ENCODE data around the gene MKNK1. TPM values are rescaled to one million over a fixed set of nuclear protein-coding genes. Genes with fewer than 3 reads are reported as not detected.

Gene MKNK1
- total RNA-seq, 1 donor: 25.4 TPM

DNA sequence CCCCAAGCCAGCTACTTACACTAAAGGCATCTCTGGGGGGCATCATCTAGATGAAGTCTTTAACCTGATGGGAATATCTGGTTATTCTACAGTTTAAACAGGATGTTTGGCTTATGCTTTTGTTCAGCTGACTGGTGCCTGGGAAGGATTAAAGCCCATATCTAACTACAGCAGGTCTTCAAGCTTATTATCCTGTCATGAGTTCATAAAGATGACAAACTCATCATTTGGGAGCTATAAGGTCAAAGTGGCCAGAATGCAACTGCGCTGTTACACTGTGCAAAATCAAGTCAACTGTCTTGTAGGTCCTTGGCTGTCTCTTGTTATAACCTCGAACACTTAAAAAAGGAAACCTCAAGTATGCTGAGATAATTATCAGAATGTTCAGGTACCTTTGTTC, 31.1 kb upstream of the MKNK1 start:
- no peaks in the 10 kb centered on the region for H3K27me3 ChIP-seq (ENCODE audit: insufficient read depth, low read length)
- H3K4me3 ChIP-seq (ENCODE audit: low read length): no peak overlapping the region
- no peaks in the 10 kb centered on the region for H3K4me1 ChIP-seq (ENCODE audit: insufficient read depth, low read length)
- H3K9me3 ChIP-seq (ENCODE audit: low read depth, low read length): no peaks in the 10 kb centered on the region

DNA sequence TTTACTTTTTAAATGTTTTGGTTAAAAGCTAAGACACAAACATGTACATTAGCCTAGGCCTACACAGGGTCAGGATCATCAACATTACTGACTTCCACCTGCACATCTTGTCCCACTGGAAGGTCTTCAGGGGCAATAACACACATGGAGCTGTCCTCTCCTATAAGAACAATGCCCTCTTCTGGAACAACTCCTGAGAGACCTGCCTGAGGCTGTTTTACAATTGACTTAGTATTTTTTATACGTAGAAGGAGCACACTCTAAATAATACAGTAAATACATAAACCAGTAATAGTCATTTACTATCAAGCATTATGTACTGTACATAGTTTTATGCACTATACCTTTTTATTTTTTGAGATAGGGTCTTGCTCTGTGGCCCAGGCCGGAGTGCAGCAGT, 26.7 kb upstream of the MKNK1 start:
- no peak overlapping the region for H3K4me3 ChIP-seq (ENCODE audit: low read length)
- H3K9me3 ChIP-seq (ENCODE audit: low read depth, low read length): no peaks in the 10 kb centered on the region
- no peaks in the 10 kb centered on the region for H3K4me1 ChIP-seq (ENCODE audit: insufficient read depth, low read length)
- no peaks in the 10 kb centered on the region for H3K27me3 ChIP-seq (ENCODE audit: insufficient read depth, low read length)

DNA sequence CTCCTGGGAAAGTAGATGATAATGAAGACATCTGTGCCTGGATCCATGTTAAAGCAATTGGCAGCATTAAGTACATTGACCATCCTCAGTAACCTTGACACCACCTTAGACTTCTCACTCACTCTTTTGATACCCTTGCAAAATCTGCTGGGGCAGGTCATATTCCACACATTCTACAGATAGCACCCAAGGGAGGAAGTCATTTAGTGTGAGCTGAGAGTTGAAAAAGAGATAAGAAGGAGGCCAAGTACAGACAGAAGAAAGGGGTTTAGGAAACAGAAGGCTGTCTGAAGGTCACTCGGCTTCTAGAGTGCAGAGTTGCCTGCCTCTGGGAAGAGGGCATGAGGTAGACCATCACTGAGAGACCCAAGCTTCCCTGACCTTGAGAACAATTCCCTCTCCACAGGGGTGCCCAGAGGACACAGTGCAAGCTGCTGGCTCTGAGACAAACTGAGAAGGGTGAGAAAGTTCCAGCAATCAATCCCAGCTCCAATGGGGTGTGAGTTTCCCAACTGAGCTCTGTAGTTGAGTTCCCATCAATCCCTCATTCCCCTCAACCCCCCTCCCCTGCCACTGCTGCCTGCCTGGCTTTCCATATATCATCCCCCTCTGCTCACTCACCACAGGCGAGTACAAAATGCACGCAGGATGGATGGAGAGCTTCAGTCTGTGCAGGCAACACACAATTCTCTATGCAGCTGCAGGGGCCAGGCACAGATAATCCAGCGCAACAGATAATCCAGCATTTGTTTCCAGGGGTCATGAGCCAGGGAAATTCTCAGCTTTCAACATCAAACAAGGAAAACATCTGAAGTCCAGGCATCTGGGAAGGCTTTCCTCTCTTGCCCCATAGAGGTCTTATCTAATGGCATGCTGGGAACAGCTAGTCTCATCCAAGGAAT, 19.9 kb upstream of the MKNK1 start:
- H3K4me1 ChIP-seq (ENCODE audit: insufficient read depth, low read length): peaks cover 6% of the 10 kb centered on the region
- no peaks in the 10 kb centered on the region for H3K27me3 ChIP-seq (ENCODE audit: insufficient read depth, low read length)
- H3K4me3 ChIP-seq (ENCODE audit: low read length): no peak overlapping the region
- H3K9me3 ChIP-seq (ENCODE audit: low read depth, low read length): no peaks in the 10 kb centered on the region

DNA sequence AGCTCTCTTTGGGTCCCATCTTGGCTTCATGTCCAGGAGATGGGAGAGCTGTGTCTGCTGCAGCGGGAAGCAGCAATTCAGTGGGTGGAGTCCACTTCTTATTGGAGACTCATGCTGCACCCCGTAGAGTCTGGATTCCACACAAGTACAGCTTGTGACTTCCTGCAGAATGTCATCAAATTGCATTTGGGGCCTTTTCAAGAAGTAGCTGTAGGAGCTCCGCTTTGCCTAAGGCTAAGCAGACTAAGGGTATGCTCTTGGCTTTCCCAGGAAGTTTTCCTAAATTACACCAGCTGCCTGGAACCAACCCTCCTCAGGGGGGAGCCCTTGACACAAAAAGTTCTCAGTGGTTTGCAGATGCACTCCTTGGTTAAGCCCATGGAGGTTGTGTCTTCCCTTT, 18.3 kb upstream of the MKNK1 start:
- H3K4me3 ChIP-seq (ENCODE audit: low read length): no peak overlapping the region
- no peaks in the 10 kb centered on the region for H3K9me3 ChIP-seq (ENCODE audit: low read depth, low read length)

DNA sequence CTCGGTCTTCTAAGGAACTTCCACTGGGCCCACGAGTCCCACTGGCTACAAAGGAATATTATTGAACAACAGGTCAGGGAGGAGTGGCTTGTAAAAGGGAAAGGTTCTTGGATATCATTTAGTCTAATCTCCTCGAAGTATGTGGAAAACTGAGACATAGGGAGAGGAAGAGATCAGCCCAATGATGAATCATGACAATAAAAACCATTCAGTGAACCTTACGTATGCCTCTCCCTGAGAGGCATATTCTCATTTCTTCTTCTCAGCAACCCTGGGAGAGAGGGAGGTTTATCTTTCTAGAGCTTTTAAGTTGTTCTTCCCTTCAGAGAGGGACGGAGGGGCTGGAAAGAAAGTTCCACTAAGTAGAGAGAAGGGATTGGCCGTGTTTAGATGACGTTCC, 17.9 kb upstream of the MKNK1 start:
- Histone ChIP-seq H3K4me3 (ENCODE audit: low read length) (no peak overlapping the region), H3K27me3 (ENCODE audit: insufficient read depth, low read length) (no peaks in the 10 kb centered on the region), H3K4me1 (ENCODE audit: insufficient read depth, low read length) (peaks cover 20% of the 10 kb centered on the region), H3K9me3 (ENCODE audit: low read depth, low read length) (no peaks in the 10 kb centered on the region)

More for the DNA sequence above, 18.3 kb upstream of the MKNK1 start:
- Histone ChIP-seq H3K27me3 (ENCODE audit: insufficient read depth, low read length) (no peaks in the 10 kb centered on the region), H3K4me1 (ENCODE audit: insufficient read depth, low read length) (peaks cover 16% of the 10 kb centered on the region)

DNA sequence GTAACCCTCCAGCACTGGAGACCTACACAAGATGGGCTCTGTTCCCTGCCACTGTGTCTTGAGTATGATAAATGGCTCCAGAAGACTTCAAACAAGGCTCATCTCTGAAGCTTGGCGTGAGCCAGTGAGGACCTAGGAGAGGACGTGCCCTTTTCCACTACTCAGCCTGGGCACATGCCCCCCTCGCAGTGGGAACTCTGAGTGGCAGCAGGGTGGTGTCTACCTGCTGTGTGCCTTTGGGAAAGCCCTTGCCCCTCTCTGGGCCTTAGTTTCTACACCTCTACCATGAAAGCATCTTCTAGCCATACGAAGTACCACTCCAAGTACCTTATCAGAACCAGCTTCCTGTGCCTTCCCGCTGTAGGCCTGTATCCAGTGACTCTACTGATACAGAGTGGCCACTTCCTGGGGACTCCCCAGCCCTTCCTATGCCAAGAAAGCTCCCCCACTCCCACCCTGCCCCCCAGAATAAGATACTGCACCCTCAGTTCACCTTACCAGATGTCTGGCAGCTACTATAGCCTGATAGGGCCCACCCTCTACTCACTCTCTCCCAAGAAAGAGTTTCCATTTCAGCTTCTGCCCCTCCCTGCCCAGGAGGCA, 15.7 kb upstream of the MKNK1 start:
- no peak overlapping the region for H3K4me3 ChIP-seq (ENCODE audit: low read length)
- H3K27me3 ChIP-seq (ENCODE audit: insufficient read depth, low read length): no peaks in the 10 kb centered on the region
- peaks cover 36% of the 10 kb centered on the region for H3K4me1 ChIP-seq (ENCODE audit: insufficient read depth, low read length)
- H3K9me3 ChIP-seq (ENCODE audit: low read depth, low read length): no peaks in the 10 kb centered on the region

DNA sequence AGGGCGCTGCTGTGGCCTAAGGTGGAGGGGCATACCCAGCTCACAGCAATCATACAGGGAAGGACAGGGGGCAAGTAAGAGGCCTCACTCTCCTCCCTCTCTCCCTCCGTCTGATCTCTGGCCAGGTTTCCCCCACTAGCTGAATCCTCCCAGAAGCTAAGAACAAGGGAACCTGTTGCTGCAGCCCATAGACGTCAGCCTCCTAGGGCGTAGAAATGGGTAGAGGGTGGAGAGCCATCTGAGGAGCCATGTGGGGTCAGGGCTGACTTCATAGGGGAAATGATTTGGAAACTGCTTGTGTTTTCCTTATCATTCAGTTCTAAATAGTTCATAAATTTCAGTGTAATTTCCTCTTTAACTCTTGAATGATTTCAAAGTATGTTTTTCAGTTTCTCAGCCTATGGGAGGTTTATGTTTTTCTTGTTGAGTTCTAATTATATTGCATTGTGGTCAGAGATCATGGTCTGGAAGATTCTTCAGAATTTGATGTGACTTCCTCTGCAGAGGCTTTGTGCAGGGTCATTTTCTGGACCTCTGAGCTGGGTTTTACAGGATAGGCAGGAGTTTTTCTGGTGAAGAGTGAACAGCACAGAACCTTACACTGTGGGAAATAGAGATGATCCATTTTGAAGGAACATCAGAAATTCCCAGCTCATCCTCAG, 14.8 kb upstream of the MKNK1 start:
- Histone ChIP-seq H3K27me3 (ENCODE audit: insufficient read depth, low read length) (no peaks in the 10 kb centered on the region), H3K9me3 (ENCODE audit: low read depth, low read length) (no peaks in the 10 kb centered on the region), H3K4me3 (ENCODE audit: low read length) (no peak overlapping the region), H3K4me1 (ENCODE audit: insufficient read depth, low read length) (peaks cover 45% of the 10 kb centered on the region)

DNA sequence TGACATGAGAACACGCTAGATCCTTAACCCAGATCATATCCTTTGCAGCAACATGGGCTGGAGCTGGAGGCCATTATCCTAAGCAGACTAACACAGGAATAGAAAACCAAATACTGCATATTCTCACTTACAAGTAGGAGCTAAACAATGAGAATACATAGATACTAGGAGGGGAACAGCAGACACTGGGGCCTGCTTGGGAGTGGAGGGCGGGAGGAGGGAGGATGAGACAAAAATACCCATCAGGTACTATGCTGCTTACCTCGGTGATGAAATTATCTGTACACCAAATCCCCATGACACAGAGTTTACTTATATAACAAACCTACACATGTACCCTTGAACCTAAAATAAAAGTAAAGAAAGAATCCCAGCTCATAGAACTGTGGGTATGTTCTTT, 13.8 kb upstream of the MKNK1 start:
- H3K4me1 ChIP-seq (ENCODE audit: insufficient read depth, low read length): peaks cover 55% of the 10 kb centered on the region
- H3K4me3 ChIP-seq (ENCODE audit: low read length): no peak overlapping the region
- no peaks in the 10 kb centered on the region for H3K9me3 ChIP-seq (ENCODE audit: low read depth, low read length)
- no peaks in the 10 kb centered on the region for H3K27me3 ChIP-seq (ENCODE audit: insufficient read depth, low read length)

DNA sequence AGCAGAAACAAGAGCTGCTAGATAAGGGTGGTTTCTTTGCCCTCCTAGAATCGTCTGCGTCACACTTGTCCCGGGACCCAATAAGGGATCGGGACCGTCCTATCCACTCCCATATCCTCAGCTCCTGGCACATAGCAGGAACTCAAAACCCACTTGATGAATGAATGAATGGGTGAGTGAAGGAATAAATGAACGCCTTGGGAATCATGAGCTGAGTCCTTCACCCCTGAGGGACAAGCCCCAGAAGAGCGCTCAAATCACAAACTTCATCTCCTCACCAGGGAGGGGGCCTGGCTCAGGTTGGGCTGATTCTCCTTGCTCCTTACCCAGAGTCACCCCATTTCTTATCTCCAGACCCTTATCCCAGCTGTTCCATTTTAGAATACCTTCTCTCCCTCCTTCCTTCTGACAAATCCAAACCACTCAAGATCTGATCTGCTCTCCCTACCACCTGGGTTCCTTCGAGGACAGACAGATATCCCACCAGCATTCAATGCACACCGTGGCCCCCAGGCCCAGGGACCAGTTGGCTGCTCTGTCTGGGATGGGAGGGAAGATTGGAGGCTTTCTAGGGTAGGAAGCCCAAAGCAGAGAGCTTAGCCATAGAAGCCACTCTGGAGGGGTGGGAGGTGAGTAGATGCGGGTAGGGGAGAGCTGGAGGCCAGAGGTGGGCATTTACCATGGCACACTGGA, 13.2 kb upstream of the MKNK1 start:
- Histone ChIP-seq H3K9me3 (ENCODE audit: low read depth, low read length) (no peaks in the 10 kb centered on the region), H3K4me3 (ENCODE audit: low read length) (peak overlapping the region; percentile 68), H3K4me1 (ENCODE audit: insufficient read depth, low read length) (peaks cover 59% of the 10 kb centered on the region), H3K27me3 (ENCODE audit: insufficient read depth, low read length) (no peaks in the 10 kb centered on the region)

DNA sequence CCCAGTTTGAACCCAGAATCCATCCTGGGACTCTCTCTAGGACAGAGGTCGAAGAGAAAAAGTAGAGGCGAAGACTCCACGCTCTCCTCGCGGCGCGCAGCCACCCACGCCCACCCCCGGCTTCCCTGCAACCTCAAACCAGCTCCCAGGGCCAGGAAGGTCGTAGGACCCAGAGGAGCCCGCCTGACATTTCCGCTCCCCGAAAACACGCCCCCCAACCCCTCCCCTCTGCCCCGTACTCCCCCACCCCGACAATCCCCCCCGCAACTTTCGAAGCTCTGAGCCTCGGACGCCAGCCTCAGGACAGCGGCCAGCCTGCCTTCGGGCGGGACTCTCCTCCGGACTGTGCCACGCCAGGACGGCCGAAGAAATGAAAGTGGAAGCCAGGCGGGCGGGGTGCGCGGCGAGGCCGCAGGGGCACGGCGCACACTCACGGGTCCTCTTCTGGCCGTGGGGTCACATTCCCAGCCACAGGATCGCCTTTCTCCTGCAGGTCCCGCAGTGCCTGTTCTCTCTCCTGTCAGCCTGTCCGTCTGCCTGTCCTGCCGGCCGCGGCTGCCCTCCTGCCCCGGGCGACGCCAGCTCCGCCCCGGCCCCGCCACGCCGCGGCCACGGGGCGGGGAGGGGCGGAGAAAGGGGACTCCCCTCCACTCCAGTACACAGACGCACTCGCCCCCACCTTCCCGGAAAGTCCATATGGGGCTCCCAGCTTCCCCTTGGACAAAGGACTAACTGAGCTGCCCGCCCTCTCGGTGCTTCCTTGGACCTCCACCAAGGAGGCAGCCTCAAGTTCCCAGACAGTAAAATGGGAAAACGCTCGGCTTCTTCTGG, 12.4 kb upstream of the MKNK1 start, which contains the start of gene MOB3C:
Gene MOB3C, minus strand, starts transcription at position 535 of the 831 bp plus-strand sequence. CDS start 3,490 bp downstream, outside the sequence.
- H3K4me1 ChIP-seq (ENCODE audit: insufficient read depth, low read length): peaks cover 67% of the 10 kb centered on the region
- peak within 1 kb of the TSS; percentile 68 for H3K4me3 ChIP-seq (ENCODE audit: low read length)
- H3K9me3 ChIP-seq (ENCODE audit: low read depth, low read length): no peaks in the 10 kb centered on the region
- no peaks in the 10 kb centered on the region for H3K27me3 ChIP-seq (ENCODE audit: insufficient read depth, low read length)

DNA sequence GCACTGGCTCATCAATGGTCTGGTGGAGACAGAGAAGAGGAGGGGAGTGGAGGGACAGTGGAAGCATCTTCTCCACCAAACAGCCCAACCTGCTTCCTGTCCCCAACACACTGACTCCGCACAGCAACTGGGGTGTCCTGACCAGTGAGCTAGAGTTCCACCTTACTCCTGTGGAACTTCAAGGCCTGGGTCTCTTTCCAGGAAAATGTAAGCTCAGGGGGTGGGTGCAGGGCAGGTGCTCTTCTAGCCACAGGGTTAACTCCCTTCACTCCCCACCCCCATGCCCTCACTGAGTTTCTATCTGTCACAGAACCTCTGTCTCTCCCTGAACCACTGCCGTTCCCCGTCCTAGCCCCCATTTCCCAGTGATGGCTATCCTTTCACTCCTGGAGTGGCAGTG, 11.7 kb upstream of the MKNK1 start:
- Histone ChIP-seq H3K9me3 (ENCODE audit: low read depth, low read length) (no peaks in the 10 kb centered on the region), H3K4me1 (ENCODE audit: insufficient read depth, low read length) (peaks cover 74% of the 10 kb centered on the region), H3K4me3 (ENCODE audit: low read length) (peak overlapping the region; percentile 68), H3K27me3 (ENCODE audit: insufficient read depth, low read length) (no peaks in the 10 kb centered on the region)

DNA sequence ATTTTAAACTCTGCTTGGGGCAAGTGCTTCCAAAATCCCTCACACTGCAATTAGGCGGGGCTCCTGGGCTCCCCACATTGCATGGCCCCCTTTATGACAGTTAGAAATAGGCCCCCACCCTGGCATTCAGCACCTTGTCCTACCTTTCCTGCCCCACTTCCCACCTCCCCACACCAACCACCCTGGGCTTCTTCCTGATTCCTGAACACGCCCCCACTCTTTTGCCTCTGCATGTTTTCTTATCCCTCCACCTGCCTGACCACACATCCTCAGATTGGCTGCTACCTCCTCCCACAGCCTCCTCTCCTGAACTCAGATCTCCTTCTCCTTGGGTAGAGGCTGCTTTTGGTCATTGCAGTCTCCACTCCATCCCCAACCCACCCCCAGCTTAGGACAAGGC, 11.0 kb upstream of the MKNK1 start:
- peaks cover 74% of the 10 kb centered on the region for H3K4me1 ChIP-seq (ENCODE audit: insufficient read depth, low read length)
- no peaks in the 10 kb centered on the region for H3K27me3 ChIP-seq (ENCODE audit: insufficient read depth, low read length)
- no peak overlapping the region for H3K4me3 ChIP-seq (ENCODE audit: low read length)
- H3K9me3 ChIP-seq (ENCODE audit: low read depth, low read length): no peaks in the 10 kb centered on the region

DNA sequence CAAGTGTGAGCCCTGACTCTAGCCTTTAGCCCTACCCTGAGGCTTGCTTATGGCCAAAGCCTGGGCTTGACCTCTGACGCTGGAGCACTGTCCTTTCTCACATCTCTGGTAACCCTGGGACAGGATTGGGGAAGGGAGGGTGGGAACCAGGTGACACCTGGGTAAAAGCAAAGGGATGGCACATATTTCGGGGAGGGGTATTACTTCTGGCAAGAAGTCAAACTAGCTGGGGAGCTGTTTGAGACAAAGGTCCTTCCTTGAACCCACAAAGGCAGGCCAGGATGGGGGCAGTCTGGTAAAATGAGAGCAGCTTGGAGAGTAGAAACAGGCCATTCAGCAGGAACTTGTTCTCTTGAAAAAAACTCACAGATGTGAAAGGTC, 10.5 kb upstream of the MKNK1 start:
- no peak overlapping the region for H3K4me3 ChIP-seq (ENCODE audit: low read length)
- no peaks in the 10 kb centered on the region for H3K27me3 ChIP-seq (ENCODE audit: insufficient read depth, low read length)
- H3K4me1 ChIP-seq (ENCODE audit: insufficient read depth, low read length): peaks cover 74% of the 10 kb centered on the region
- H3K9me3 ChIP-seq (ENCODE audit: low read depth, low read length): no peaks in the 10 kb centered on the region

All from mononuclear cell (primary cell).